ENCODE results near the gene DUSP7.

Gene DUSP7

GRCh38 chr3:52079958-52080357 lies 23.6 kb upstream of the DUSP7 start:
- TF ChIP-seq CTCF (IDR thresholded peaks at IDR 0.05; ENCODE audit: insufficient read depth, missing control alignments) = no peak
- DNase-seq (ENCODE audit: insufficient read length, low spot score) (no peak), FAIRE-seq (no peak)

DNA sequence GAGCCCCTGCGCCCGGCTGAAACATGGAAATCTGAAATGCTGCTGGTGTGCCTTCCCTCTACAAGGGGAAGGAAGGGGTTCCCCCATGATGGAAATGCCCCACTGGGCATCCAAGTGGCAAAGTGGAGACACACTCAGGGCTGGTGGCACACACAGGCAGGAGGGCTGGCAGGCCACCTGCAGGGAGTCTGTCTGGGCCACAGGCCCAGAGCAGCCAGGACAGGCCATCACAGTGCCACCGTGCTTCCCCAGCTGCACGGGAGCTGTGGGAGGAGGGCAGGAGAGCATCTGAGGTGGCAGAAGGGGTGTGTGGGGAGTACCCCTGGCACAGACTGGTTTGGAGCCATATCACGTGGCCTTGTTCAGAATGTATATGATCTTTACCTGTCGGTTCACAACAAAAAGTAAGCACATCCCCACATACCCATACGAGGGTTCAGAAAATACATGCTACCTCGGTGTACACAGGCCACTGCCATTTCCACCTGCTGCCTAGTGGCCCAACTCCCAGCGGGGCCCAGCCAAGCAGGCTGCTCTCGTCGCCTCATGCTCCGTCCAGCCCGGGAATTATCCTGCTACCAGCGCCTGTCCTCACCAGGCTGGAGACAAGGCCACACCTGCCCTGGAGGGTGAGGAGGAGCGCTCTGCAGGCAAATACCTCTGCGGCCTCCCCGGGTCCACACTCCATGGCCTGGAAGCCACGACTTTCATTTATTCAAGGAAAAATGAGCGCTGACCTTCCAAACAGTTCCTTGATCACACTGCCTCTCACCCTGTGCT lies 22.6 kb upstream of the DUSP7 start:
- DNase-seq (ENCODE audit: insufficient read length, low spot score) = no peak
- no peak for FAIRE-seq
- no peak for TF ChIP-seq CTCF (IDR thresholded peaks at IDR 0.05; ENCODE audit: insufficient read depth, missing control alignments)

DNA sequence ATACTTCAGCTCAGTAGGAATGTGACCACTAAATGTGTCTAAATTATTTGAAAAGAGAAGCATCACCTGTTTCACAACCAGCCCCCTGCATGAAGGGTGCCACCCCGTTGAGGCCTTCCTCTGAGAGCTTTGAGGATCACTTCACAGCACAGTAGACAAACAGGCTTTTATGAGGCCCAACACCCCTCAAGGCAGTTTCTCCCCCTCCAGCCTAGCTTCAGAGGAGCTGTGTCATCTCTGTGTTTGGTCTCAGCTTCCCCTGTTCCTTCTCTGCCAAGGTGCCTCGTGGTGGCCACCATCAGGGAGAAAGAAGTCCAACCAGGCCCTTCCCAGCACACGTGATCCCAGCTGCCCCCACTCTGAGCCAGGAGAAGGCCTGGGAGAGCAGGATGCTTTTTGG lies 21.6 kb upstream of the DUSP7 start:
- no peak for TF ChIP-seq CTCF (IDR thresholded peaks at IDR 0.05; ENCODE audit: insufficient read depth, missing control alignments)
- FAIRE-seq (no peak), DNase-seq (ENCODE audit: insufficient read length, low spot score) (no peak)

DNA sequence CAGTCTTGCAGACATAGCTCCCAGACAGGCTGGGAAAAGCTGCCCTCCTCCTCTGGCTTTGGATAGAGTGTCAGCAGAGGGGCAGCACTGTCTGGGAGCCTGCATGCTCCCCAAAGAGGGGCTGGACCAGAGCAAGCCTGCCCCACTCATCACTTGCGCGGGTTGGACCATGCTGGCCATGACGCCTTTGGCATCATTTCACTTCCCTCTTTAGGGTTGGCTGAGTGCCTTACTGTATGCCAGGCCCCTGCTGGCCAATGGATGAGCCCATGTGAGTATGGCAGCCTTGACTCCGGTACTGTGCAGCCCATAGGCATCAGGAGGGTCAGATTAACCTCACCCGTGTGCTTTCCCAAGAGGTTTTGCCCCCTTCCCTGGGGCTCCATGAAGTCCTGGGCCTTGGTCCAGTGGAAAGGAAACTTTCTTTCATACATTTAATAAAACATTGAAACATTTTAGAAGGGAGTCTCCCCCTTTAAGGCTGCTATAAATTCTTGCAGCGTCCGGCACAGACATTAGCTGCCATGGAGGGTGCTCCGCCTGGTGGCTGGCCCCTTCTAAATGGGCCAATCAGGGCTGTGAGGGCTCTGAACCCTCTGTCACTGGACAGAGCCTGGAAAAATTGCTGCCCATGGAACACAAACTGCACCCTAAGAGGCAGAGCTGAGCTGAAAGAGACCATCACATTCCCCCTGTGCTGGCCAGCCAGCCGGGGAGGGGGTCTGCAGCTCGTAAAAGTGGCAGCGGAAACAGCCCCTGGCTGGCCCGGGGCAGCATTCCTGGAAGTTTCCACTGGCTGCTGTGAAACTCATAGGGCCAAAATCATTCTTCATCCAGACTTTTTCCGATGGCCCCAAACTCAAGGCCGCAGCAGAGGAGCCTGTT lies 20.8 kb upstream of the DUSP7 start:
- no peak for FAIRE-seq
- no peak for DNase-seq (ENCODE audit: insufficient read length, low spot score)
- no peak for TF ChIP-seq CTCF (IDR thresholded peaks at IDR 0.05; ENCODE audit: insufficient read depth, missing control alignments)

DNA sequence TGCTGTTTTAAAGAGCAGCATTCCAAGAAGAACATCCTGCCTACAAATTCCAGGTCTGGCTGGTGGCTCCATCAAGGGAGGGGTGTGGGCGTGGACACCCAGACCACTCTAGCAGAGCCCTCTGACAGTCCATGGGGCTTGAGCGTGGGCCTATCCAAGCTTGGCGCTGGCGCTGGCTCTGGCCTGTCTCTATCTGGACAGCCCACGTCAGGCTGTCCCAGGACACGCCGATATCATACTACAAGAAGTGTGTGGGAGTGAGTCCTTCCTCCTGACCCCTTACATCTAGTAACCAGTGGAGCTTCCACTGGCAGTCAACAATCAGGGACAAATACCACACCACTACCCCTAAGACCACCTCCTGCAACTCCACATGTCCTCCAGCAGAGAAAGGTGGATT lies 17.1 kb upstream of the DUSP7 start:
- TF ChIP-seq CTCF (IDR thresholded peaks at IDR 0.05; ENCODE audit: insufficient read depth, missing control alignments) = no peak
- DNase-seq (ENCODE audit: insufficient read length, low spot score) (no peak), FAIRE-seq (no peak)

DNA sequence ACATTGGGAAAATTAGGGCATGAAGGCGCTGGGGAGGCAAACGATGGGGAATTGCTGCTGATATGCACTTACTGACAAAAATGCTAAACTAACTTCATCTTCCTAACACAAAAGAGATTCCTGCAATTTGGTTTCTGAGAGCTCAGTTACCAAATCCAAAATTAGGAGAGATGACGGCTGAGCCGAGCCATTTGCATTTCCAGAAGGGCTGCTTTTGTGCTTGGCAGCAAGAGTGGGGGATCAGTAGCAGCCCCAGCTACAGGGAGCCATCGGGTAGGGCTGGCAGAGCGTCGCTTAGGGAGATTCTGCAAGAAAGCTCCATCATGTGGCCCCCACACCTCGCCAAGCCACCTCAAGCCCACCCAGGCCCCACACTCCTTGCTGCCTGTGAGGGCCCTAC lies 16.1 kb upstream of the DUSP7 start:
- DNase-seq (ENCODE audit: insufficient read length, low spot score) = no peak
- TF ChIP-seq CTCF (IDR thresholded peaks at IDR 0.05; ENCODE audit: insufficient read depth, missing control alignments) = no peak
- FAIRE-seq = no peak

DNA sequence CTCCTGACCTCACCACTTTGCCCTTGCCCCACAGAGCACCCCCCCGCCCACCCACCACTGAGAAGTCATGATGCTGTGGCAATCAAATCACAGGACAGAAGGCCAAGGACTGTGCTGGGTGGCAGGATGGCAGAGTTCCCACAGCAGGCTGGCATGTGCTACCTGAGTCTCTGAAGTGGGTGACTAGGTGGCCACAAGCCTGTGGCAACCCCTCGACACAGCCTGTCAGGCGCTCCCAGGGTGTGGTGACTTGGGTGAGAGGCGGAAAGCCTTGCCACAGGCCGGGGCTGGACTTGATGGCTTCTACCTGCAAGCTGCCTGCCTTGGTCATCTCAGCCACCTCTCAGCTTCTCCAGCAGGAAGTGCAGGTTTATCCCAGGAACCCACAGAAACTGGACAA lies 15.6 kb upstream of the DUSP7 start:
- TF ChIP-seq CTCF (IDR thresholded peaks at IDR 0.05; ENCODE audit: insufficient read depth, missing control alignments) = no peak
- no peak for DNase-seq (ENCODE audit: insufficient read length, low spot score)
- FAIRE-seq = no peak

Data from D721Med (cell line).